Neural progenitor cell (in vitro differentiated cells): ENCODE results near the gene PDCD1. TPM values are rescaled to one million over a fixed set of nuclear protein-coding genes. Genes with fewer than 3 reads are reported as not detected.

Experiments
- DNase-seq: peaks from one replicate; pipeline ENCODE4 v3.0.0-alpha.2; 2016; ENCODE audit warnings: low spot score
- H2AFZ ChIP-seq: fragments of 200-600 bp; sonication (generic); replicated peaks from 2 replicates; pipeline ENCODE4 v1.6.1; 2016; ENCODE audit warnings: antibody characterized with exemption
- H3F3A ChIP-seq: fragments of 200-600 bp; sonication (generic); 2 replicates; pipeline ENCODE4 v1.6.1; 2016; ENCODE audit warnings: antibody characterized with exemption, low read depth
- H3K27ac ChIP-seq: fragments of 200-600 bp; sonication (generic); 2 replicates; pipeline ENCODE4 v1.5.1; 2016; ENCODE audit warnings: mild to moderate bottlenecking
- H3K27me3 ChIP-seq: fragments of 200-600 bp; sonication (generic); 2 replicates; pipeline ENCODE4 v1.6.1; 2016; ENCODE audit warnings: mild to moderate bottlenecking, moderate library complexity
- H3K36me3 ChIP-seq: fragments of 200-600 bp; sonication (generic); 2 replicates; pipeline ENCODE4 v1.5.1; 2016
- H3K4me1 ChIP-seq: fragments of 200-600 bp; sonication (generic); 2 replicates; pipeline ENCODE4 v1.6.1; 2016; ENCODE audit warnings: mixed run types
- H3K4me2 ChIP-seq: fragments of 200-600 bp; sonication (generic); 2 replicates; pipeline ENCODE4 v1.6.1; 2016
- H3K4me3 ChIP-seq: fragments of 200-600 bp; sonication (generic); 2 replicates; pipeline ENCODE4 v1.5.1; 2016
- H3K79me2 ChIP-seq: fragments of 200-600 bp; sonication (generic); 2 replicates; pipeline ENCODE4 v1.6.1; 2016; ENCODE audit warnings: low read depth
- H3K9ac ChIP-seq: fragments of 200-600 bp; sonication (generic); 2 replicates; pipeline ENCODE4 v1.6.1; 2016
- H3K9me3 ChIP-seq: fragments of 200-600 bp; sonication (generic); 2 replicates; pipeline ENCODE4 v1.5.1; 2016; ENCODE audit warnings: low read depth
- H4K20me1 ChIP-seq: fragments of 200-600 bp; sonication (generic); 2 replicates; pipeline ENCODE4 v1.6.1; 2016; ENCODE audit warnings: low read depth
- H3K27ac Mint-ChIP-seq: 3 replicates; pipeline ENCODE4 v1.8.0; 2021; ENCODE audit warnings: mixed read lengths
- H3K27me3 Mint-ChIP-seq: 2 replicates; pipeline ENCODE4 v1.8.0; 2022; ENCODE audit warnings: low read depth, mild to moderate bottlenecking, inconsistent platforms, moderate library complexity, mixed read lengths; ENCODE audit not compliant: insufficient read depth
- H3K36me3 Mint-ChIP-seq: 3 replicates; pipeline ENCODE4 v1.8.0; 2021; ENCODE audit warnings: mixed read lengths
- H3K4me1 Mint-ChIP-seq: 3 replicates; pipeline ENCODE4 v1.8.0; 2021; ENCODE audit warnings: mixed read lengths
- H3K4me3 Mint-ChIP-seq: 3 replicates; pipeline ENCODE4 v1.8.0; 2021; ENCODE audit warnings: mild to moderate bottlenecking, moderate library complexity, mixed read lengths
- H3K9me3 Mint-ChIP-seq: 3 replicates; pipeline ENCODE4 v1.8.0; 2020; ENCODE audit warnings: mixed read lengths
- CTCF ChIP-seq: fragments of 200-600 bp; sonication (generic); IDR thresholded peaks from 2 replicates; pipeline ENCODE4 v1.5.1; 2017; ENCODE audit warnings: antibody characterized with exemption, mild to moderate bottlenecking
- EZH2 ChIP-seq: fragments of 200-600 bp; sonication (generic); IDR thresholded peaks from 2 replicates; pipeline ENCODE4 v1.6.1; 2017; ENCODE audit warnings: antibody characterized with exemption, mild to moderate bottlenecking, moderate library complexity
- EZH2phosphoT487 ChIP-seq: fragments of 200-600 bp; sonication (generic); IDR thresholded peaks from 2 replicates; pipeline ENCODE4 v1.6.1; 2017; ENCODE audit warnings: antibody characterized with exemption
- total RNA-seq: library from RNA; depleted of rRNA; stranded (reverse); fragments of >200 nt; gene quantifications from 2 replicates; pipeline ENCODE4 v1.2.3, GENCODE V29; 2015; ENCODE audit warnings: low replicate concordance

Gene PDCD1
- total RNA-seq, 1 donor from 2014 or later: not detected

DNA sequence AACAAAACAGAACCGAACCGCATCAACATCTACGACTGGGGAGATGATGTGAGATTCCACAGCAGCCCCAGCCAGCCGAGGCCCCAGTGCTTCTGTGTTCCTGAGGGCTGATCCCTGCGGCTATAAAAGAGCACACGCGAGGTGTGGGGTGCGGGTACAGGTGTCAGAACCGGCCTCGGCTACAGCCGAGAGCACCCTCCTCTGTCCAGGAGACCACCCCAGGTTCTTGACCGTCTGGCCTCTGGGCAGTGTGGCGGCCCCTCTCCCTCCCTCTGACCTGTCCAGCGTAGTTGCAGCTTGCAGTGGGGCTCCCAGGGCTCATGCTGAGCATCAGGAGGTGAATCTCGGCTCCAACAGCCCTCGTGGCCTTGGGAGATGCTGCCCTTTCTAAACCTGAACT is 34.6 kb upstream of the PDCD1 start:
- H3K27me3 Mint-ChIP-seq: peaks cover 5% of the 10 kb centered on the region

DNA sequence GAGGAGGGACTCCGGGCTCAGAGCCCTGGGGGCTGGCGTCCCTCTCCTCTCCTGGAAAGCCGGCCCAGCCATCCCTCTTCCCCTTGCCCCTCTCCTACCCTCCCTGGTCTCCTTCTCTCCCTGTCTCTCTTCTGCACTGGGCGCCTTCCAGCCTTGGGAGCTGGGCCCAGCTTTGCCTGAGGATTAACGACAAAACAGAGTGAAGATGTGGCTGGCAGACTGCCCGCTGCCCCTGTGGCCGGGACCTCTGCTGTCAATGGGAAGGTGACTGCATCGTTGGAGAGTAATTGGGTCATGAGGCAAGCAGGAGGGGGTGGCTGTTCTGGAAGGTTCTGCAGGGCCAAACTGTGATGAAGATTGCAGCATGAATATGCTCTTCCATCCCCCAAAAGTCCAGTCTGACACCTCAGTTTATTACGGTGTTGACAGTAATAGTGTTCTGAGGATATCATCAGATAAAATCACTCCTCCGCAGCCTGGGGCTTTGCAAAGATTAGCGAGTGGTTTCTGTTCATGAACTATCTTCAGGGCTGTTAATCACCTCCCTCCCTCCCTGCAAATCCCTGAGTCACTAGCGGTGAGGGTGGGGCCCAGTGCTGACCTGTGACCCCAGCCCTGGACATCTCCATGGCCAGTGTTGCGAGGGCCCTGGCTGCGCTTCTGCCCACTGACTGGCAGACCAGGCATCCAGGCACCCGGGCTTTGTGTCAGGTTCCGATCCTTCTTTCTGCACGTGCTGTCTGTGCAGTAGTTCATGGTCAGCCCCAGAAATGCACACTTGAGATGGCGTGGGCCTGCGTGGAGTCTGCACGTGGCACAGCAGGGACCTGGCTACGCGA is 33.8 kb upstream of the PDCD1 start:
- H3F3A ChIP-seq: peaks cover 6% of the 10 kb centered on the region
- TF ChIP-seq EZH2 (no peak), CTCF (no peak), EZH2phosphoT487 (no peak)
- no peaks in the 10 kb centered on the region for H4K20me1 ChIP-seq
- H3K4me3 ChIP-seq: no peak overlapping the region
- no peak overlapping the region for H3K4me2 ChIP-seq
- DNase-seq: no peak
- Mint-ChIP-seq H3K4me1 (peaks cover 20% of the 10 kb centered on the region), H3K4me3 (no peak overlapping the region), H3K27ac (no peak overlapping the region), H3K9me3 (peaks cover 17% of the 10 kb centered on the region), H3K36me3 (peaks cover 2% of the 10 kb centered on the region), H3K27me3 (peaks cover 5% of the 10 kb centered on the region)
- no peak overlapping the region for H3K9ac ChIP-seq
- H3K79me2 ChIP-seq: no peaks in the 10 kb centered on the region
- H3K27ac ChIP-seq: no peak overlapping the region
- no peaks in the 10 kb centered on the region for H3K4me1 ChIP-seq
- no peaks in the 10 kb centered on the region for H3K27me3 ChIP-seq
- no peak overlapping the region for H2AFZ ChIP-seq
- no peaks in the 10 kb centered on the region for H3K9me3 ChIP-seq
- no peaks in the 10 kb centered on the region for H3K36me3 ChIP-seq

More for the DNA sequence above, 34.6 kb upstream of the PDCD1 start:
- Histone ChIP-seq H3K4me2 (no peak overlapping the region), H2AFZ (no peak overlapping the region), H3K4me1 (no peaks in the 10 kb centered on the region), H3K36me3 (no peaks in the 10 kb centered on the region), H4K20me1 (no peaks in the 10 kb centered on the region), H3K9me3 (no peaks in the 10 kb centered on the region), H3K79me2 (no peaks in the 10 kb centered on the region), H3K27ac (no peak overlapping the region), H3K4me3 (no peak overlapping the region), H3F3A (peaks cover 5% of the 10 kb centered on the region), H3K27me3 (no peaks in the 10 kb centered on the region), H3K9ac (no peak overlapping the region)
- Mint-ChIP-seq H3K9me3 (peaks cover 13% of the 10 kb centered on the region), H3K36me3 (peaks cover 1% of the 10 kb centered on the region), H3K4me1 (peaks cover 16% of the 10 kb centered on the region), H3K27ac (no peak overlapping the region), H3K4me3 (no peak overlapping the region)
- no peak for DNase-seq
- TF ChIP-seq CTCF (no peak), EZH2phosphoT487 (no peak), EZH2 (no peak)

DNA sequence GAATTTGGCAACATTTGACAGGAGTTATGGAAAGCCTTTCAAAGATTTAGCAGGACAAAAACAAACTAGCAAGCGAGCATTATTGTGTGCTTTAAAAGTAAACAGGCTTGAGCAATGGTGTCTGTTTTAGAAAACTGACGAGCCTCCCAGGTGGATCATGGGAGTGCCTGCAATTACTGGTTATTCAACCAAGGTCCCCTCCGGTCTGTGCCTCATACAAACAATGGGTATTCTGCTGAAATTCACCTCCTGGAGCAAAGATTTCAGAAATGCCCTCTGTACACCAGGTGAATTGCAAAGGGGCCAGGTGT is 33.2 kb upstream of the PDCD1 start:
- H3K4me2 ChIP-seq: no peak overlapping the region
- Mint-ChIP-seq H3K36me3 (peaks cover 4% of the 10 kb centered on the region), H3K4me3 (no peak overlapping the region), H3K27me3 (peaks cover 4% of the 10 kb centered on the region), H3K27ac (peak overlapping the region; percentile 46), H3K4me1 (peaks cover 23% of the 10 kb centered on the region), H3K9me3 (peaks cover 20% of the 10 kb centered on the region)
- H3F3A ChIP-seq: peaks cover 12% of the 10 kb centered on the region
- H3K36me3 ChIP-seq: no peaks in the 10 kb centered on the region
- no peaks in the 10 kb centered on the region for H4K20me1 ChIP-seq
- TF ChIP-seq CTCF: no peak
- TF ChIP-seq EZH2phosphoT487: no peak
- no peak for TF ChIP-seq EZH2
- no peak overlapping the region for H3K9ac ChIP-seq
- no peaks in the 10 kb centered on the region for H3K9me3 ChIP-seq
- no peak for DNase-seq
- no peaks in the 10 kb centered on the region for H3K79me2 ChIP-seq
- no peak overlapping the region for H3K27ac ChIP-seq
- no peaks in the 10 kb centered on the region for H3K4me1 ChIP-seq
- no peak overlapping the region for H3K4me3 ChIP-seq
- H2AFZ ChIP-seq: no peak overlapping the region
- no peaks in the 10 kb centered on the region for H3K27me3 ChIP-seq
